CD4-positive, alpha-beta T cell treated with Interleukin-6 at 100 ng/mL for 8 hours (primary cell): ENCODE data around the gene SPINK4.

Source experiments
- DNase-seq: peaks from one replicate; pipeline ENCODE4 v3.0.0-alpha.2; 2020; ENCODE audit warnings: mixed read lengths, low spot score

SPINK4 gene

DNA sequence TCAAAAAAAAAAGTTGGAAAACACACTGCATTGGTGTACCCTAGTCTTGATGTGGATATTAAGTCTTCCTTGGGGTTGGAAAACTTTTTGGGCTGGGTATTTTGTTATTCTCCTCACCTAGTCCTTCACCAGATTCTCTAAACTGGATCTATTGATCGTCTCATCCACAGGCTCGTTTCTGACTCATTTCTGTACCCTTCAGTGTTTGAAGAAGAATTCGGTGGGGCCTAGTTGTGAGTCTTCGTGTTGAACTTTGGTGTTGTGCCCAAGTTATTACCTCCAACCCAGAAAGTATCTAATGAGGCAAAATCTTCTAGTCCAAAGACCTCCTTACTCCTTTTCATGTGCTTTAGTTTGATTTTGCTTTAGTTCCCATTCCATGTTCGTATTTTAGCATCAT lies 51.9 kb downstream of the SPINK4 start:
- no peak for DNase-seq

DNA sequence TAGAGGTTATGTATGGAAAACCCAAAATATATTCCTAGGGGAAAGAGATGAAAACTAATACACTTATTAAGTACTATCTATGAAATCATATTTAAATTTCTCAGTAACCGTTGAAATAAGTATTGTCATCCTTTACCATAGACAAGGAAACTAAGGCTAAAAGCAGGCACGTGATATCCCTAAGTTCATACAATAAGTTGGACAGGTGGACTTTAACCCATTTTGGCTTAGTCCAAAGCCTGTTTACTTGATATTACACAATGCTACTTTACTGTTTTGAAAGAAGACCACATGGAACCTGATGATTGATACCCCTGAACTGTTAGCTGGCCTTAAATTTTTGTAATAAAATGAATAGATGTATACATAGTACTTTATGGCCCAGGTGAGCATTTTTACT lies 53.8 kb downstream of the SPINK4 start:
- no peak for DNase-seq

DNA sequence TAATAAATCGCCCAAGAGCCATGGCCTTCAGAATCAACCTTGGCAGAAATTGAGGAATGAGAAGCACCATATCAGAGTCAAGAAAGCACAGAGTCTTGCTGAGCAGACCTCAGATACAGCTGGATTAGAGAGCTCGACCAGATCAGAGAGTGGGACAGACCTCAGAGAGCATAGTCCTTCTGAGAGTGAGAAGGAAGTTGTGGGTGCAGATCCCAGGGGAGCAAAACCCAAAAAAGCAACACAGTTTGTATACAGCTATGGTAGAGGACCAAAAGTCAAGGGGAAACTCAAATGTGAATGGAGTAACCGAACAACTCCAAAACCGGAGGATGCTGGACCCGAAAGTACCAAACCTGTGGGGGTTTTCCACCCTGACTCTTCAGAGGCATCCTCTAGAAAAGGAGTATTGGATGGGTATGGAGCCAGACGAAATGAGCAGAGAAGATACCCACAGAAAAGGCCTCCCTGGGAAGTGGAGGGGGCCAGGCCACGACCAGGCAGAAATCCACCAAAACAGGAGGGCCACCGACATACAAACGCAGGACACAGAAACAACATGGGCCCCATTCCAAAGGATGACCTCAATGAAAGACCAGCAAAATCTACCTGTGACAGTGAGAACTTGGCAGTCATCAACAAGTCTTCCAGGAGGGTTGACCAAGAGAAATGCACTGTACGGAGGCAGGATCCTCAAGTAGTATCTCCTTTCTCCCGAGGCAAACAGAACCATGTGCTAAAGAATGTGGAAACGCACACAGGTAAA lies 54.9 kb downstream of the SPINK4 start:
- DNase-seq: no peak

DNA sequence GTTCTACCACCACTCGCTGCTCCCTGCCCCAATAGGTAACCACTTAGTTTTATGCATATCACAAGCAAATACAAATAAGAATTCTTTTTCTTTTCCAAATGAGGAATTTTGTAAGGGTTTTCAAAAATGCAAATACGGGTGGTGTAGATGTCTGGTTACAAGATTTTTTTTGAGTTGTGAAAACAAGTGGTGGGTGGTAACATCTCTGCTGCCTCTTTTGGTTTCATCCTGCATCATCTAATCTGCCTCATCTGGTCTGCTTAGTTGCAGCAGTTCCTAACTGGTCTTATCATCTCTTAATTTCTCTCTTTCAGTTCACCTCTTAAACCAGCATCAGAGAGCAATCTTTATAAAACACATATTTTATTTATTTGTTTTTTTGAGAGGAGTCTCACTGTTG lies 55.6 kb downstream of the SPINK4 start:
- no peak for DNase-seq

GRCh38 chr9:33297432-33297831 lies 57.5 kb downstream of the SPINK4 start:
- DNase-seq: no peak
